ENCODE data around the gene FMNL1.

FMNL1 gene

DNA sequence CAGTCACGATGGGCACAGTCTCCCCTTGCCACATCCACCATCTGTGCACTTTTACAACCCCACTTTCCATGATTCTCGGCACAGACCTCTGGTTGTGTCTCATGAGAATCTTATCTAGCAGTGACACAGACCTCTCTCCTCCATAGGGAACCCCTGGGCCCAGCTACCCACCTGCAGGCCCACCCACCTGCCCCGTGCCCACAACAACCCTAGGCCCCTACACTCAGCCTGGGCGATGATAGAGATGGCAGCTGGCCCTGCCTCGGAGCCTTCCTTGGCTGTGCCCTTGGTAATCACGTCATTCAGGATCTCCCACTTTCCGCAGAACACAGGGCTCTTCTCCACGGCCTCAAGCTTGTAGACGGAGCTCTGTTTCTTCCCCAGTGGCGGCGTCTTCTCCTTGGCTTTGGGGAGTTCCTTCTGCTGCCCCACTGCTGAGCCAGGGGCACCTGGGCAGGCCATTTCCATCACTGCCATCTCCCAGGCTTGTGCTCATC, 68.6 kb downstream of the FMNL1 start:
- no peak for DNase-seq (ENCODE audit: low read depth, low spot score)
- in situ Hi-C loops (cut with HindIII; ENCODE audit: low sequenced_read_pairs) = no loop called here
- TF ChIP-seq CTCF (IDR thresholded peaks at IDR 0.05; ENCODE audit: low read depth, low read length) = no peak
- no peak overlapping the region for H3K4me3 ChIP-seq (ENCODE audit: low read depth, low read length)

DNA sequence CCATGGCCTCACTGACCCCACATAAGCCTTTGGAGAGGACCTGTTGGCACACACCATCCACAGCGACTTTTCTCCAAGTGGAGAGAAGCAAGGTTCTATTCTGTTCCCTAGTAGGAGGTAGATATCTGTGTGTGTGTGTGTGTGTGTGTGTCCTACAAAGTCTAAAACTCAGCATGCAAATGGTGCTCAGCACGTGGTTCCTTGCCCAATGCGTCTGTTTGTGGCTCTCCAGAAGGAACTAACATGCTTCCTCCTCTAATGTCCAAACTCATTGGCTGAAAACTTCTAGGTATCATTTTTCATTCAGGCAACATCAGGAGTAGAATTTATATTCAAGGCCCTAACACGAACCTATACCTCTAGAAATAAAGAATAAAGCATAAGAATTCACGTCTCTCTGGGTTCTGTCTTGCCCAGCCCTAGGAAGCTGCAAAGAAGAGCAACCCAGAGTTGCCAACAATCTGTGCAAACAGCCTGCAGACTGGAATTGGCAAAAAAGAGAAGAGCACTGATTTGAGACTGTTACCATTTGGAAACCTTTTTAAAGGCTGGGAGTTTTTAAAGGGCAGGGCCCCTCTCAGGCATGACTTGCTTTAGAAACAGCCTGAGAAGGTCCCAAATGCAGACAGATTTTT, 69.6 kb downstream of the FMNL1 start:
- in situ Hi-C loops (cut with HindIII; ENCODE audit: low sequenced_read_pairs) = no loop called here
- TF ChIP-seq CTCF (IDR thresholded peaks at IDR 0.05; ENCODE audit: low read depth, low read length) = no peak
- no peak overlapping the region for H3K4me3 ChIP-seq (ENCODE audit: low read depth, low read length)
- no peak for DNase-seq (ENCODE audit: low read depth, low spot score)

DNA sequence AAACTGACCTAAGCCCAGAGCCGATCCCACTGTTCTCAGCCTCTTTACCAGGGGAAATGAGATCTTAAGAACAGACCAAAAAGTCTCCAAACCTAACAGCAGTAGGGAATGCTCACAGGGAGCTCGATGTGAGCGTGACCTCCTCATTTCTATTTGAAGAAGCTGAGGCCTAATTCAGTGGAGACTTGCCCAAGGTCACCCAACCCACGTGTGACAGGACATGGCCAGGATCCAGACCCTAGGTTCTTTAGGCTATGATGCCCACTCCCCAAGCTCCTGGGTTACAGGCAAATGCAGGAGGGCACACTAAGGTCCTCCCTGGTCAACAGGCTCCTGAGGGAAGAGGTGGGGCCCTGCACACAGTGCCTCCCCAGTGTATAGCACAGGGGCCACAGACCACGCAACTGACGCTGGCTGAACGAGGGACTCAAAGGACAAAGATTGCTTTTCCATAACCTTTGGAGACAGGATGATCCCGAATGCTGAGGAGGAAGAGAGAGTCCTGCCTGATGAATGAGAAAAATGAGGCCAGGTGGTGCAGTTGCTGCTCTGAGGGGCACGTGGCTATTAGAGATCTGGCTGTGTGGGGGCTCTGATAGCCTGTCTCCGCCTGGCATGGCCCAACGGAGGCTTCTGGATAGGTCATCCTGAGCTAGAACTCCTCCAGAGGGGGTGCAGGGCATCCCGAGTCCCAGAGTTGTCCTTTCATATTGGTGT, 71.2 kb downstream of the FMNL1 start:
- in situ Hi-C loops (cut with HindIII; ENCODE audit: low sequenced_read_pairs) = no loop called here
- no peak overlapping the region for H3K4me3 ChIP-seq (ENCODE audit: low read depth, low read length)
- DNase-seq (ENCODE audit: low read depth, low spot score) = no peak
- TF ChIP-seq CTCF (IDR thresholded peaks at IDR 0.05; ENCODE audit: low read depth, low read length) = no peak

DNA sequence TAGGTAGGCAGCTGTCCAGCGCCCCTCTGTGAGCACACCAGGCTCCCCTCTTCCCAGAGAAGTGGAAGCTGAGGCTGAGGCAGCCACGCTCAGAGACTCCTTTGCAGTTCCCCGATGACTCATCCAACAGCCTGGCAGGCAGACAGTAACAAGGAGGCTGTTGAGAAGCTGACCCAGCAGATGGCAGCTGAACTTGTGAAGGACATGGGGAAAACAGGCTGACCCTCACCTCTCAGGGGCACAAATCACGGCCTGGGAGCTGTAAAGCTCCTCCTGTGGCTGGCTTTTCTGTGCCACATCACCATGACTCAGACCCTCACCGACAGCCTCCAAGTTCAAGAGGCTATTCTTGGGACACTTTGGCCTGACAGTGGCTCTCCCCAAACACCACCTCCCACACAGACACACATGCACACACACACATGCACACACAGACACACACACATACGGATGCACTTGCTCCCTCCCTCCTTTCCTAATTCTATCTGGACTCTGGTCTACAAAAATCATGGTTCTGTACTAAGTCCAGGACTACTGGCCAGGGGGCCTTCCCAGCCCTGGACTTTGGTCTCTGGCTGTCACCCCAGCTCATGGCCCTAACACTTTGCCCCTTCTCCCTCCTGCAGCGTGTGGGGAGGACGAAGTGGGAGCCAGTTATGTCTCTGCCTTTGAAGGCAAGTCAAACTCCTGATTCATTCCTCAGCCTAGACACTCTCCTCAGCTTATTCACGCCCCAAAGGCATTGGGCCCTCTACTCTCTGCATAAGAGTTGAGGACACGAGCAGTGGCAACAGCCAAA, 71.9 kb downstream of the FMNL1 start:
- TF ChIP-seq CTCF (IDR thresholded peaks at IDR 0.05; ENCODE audit: low read depth, low read length) = peak; percentile 16
- H3K4me3 ChIP-seq (ENCODE audit: low read depth, low read length) = no peak overlapping the region
- DNase-seq (ENCODE audit: low read depth, low spot score) = peak; percentile 91
- in situ Hi-C loops (cut with HindIII; ENCODE audit: low sequenced_read_pairs) = no loop called here

- no peak overlapping the region for H3K4me3 ChIP-seq (ENCODE audit: low read depth, low read length)
- in situ Hi-C loops (cut with HindIII; ENCODE audit: low sequenced_read_pairs) = no loop called here
- DNase-seq (ENCODE audit: low read depth, low spot score) = peak; percentile 89
- no peak for TF ChIP-seq CTCF (IDR thresholded peaks at IDR 0.05; ENCODE audit: low read depth, low read length)
Measured at GRCh38 chr17:45294506-45294905, 72.8 kb downstream of the FMNL1 start.

DNA sequence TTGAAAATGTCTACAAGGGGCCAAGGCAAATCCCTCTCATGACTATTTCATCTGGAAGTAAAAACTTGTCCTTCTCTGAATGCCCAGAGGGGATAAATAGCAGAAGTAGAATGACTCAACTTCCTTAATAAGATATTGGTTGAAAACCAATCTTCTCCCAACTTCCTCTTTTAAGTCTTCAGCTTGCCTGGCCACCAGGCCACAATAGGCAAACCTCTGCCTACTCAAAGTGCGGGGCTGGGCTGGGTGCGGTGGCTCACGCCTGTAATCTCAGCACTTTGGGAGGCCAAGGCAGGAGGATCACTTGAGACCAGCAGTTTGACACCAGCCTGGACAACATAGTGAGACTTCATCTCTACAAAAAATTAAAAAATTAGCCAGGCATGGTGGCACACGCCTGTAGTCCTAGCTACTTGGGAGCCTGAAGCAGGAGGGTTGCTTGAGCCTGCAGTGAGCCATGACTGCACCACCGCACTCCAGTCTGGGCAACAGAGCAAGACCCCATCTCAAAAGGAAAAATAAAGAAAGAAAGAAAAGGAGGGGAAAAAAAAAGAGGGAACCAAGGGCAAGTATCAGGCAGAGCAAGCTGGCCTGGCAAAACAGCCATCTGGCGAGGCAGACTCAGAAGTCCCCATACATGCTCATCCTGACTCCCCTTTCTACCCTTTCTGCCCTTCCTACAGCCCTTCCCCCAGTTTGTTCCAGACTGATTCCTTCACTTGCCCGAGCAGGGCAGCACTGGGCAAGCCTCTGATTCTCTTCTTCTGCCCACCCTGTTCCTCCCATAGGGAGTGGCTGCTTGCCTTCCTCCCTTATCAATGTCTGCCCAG, 74.5 kb downstream of the FMNL1 start:
- TF ChIP-seq CTCF (IDR thresholded peaks at IDR 0.05; ENCODE audit: low read depth, low read length) = no peak
- in situ Hi-C loops (cut with HindIII; ENCODE audit: low sequenced_read_pairs) = no loop called here
- H3K4me3 ChIP-seq (ENCODE audit: low read depth, low read length) = no peak overlapping the region
- no peak for DNase-seq (ENCODE audit: low read depth, low spot score)

All from astrocyte of the spinal cord (primary cell).